Hindlimb muscle (tissue), 1 donor: ENCODE data around the gene CPNE9. TPM values are rescaled to one million over a fixed set of nuclear protein-coding genes. Genes with fewer than 3 reads are reported as not detected.

Experiments used
- DNase-seq: peaks from one replicate; pipeline ENCODE4 v3.0.0-alpha.2; 2013
- polyA plus RNA-seq: library from polyadenylated mRNA; unstranded; fragments of 120-200 nt; gene quantifications from one replicate; pipeline ENCODE4 v1.2.1, GENCODE V29; 2013; ENCODE audit not compliant: insufficient read length

CPNE9 gene, protein sequence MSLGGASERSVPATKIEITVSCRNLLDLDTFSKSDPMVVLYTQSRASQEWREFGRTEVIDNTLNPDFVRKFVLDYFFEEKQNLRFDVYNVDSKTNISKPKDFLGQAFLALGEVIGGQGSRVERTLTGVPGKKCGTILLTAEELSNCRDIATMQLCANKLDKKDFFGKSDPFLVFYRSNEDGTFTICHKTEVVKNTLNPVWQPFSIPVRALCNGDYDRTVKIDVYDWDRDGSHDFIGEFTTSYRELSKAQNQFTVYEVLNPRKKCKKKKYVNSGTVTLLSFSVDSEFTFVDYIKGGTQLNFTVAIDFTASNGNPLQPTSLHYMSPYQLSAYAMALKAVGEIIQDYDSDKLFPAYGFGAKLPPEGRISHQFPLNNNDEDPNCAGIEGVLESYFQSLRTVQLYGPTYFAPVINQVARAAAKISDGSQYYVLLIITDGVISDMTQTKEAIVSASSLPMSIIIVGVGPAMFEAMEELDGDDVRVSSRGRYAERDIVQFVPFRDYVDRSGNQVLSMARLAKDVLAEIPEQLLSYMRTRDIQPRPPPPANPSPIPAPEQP
- polyA plus RNA-seq = not detected

DNA sequence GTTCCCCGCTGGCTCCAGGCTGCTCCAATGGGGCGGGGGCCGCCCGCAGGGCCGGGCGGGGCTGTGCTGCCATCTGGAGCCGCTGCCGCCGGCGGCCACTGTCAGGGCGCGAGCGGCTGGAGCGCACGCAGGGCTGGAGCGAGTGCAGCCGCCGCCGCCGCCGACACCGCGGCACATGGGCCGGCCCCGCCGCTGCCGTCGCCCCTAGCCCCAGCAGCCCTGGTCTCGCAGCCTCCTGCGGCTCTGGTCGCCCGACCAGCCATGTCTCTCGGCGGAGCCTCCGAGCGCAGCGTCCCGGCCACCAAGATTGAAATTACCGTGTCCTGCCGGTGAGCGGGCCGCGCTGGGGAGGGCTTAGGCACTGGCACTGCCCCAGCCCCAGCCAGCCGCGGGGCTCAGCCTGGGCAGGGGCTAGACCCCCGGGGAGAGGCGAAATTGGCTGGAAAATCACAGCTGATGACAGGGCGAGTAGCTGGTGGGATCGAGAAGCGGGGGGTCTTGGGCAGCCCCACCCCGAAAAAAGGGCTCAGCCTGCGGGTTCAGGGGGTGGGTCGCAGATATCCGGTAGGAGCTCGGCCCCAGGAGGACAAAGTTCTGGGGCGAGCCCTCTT lies at the start of gene CPNE9:
TSS of gene CPNE9 (plus strand) at position 98 of the 611 bp plus-strand sequence. CDS start at position 262, 164 bp downstream.
- DNase-seq = no peak

DNA sequence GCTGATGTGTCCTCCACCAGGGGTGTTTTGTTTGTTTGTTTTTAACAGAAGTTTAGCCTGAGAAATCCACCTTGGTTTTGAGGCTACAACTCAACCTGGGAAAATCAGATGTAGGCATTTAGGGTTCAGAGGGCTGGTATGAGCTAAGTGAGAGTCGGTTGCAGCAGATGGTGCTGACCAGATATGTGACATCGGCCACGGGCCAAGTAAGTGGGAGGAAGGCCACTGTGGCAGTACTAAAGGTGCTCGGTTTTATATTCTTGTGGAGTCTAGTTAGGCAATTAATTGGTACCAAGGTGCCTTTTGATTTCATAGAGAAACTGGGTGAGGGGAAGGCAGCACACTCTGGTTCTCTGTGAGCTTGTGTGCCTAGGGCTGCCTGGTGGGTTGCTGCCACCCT lies 43.8 kb upstream of the CPNE9 start:
- no peak for DNase-seq

DNA sequence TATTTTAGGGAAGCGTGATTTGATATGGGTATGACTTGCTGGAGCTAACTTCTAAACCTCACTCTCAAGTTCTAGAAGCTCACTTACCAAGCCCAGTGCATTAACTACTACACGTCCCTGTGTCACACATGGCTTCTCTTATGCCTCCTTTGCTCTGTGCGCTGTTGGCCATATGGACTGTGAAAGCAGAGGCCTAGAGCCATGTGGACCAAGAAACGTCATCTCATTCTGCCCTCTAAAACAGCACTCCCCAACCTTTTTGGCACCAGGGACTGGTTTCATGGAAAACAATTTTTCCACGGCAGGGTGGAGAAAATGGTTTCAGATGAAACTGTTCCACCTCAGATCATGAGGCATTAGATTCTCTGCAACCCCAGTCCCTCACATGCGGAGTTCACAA lies 42.7 kb upstream of the CPNE9 start:
- no peak for DNase-seq

DNA sequence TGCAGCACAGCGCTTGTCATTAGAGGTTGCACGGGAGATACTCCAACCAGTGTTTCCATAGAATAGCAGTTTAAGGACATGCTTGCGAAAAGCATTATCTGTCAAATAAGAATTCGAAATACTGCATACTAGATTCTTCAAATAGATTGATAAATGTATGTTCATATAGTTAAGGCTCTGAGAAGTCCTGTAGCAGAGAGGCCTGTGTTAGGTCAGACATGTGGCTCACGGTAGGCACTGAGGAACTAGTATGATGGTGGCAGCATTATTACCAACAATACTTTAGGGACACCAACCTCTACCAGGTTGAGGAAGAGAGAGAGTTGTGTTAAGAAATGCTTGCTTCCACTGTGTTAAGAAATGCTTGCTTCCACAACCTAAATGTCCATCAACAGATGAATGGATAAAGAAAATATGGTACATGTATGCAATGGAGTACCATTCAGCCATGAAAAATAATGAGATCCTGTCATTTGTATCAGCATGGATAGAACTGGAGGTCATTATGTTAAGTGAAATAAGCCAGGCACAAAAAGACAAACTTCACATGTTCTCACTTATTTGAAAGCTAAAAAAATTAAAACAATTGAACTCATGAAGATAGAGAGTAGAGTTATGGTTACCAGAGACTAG lies 39.4 kb upstream of the CPNE9 start:
- DNase-seq = no peak

DNA sequence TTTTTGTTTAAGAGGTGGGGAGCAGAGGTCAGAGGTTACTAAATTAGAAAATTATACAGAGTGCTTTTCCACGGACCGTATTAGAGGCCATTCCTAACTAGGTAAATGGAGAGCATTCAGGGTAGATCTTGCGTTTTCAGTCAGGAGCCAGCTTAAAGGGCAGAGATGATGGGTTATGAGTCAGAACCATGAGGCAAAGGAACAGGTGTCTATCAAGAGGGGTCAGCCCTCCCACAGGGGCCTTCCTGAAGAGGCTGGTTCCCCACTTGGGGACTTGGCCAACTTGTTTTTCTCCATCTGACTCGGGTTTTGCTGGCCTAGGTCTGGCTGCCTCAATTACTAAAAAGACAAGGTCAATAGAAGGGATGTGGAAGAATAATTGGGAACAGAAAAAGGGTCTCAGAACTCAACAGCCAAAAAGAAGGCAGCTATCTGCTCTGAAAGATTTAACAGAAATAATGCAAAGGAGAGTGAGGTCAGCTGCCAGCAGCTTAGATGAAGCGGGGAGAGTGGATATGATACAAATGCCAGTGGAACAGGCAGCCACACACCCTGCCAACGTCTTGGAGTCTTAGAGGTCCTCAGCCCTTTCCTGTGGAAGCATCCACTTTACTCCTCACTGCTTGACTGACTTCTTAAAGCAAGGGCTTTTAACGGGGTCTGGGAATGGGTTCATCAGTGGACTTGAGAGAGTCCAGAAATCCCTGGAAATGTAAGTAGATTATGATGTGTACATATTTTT lies 36.8 kb upstream of the CPNE9 start:
- DNase-seq = no peak

DNA sequence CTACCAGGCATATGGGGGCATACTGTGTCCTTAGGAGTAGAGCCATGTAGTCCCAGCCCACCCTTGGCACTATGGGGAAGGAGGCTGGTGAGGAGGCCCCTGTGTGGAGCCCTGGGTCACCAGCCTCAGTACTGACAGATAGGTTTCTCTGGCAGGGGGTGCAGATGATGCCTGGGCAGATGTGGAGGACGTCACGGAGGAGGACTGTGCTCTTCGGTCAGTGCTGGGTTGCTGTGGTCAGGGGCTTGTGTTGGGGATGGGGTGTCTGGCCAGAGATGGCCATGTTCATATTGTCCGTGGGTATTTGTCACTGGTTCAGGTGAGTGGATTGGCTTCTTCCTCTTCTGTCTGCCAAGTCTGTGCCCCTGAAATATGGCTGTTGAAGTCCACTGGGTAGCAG lies 34.4 kb upstream of the CPNE9 start:
- DNase-seq = no peak

DNA sequence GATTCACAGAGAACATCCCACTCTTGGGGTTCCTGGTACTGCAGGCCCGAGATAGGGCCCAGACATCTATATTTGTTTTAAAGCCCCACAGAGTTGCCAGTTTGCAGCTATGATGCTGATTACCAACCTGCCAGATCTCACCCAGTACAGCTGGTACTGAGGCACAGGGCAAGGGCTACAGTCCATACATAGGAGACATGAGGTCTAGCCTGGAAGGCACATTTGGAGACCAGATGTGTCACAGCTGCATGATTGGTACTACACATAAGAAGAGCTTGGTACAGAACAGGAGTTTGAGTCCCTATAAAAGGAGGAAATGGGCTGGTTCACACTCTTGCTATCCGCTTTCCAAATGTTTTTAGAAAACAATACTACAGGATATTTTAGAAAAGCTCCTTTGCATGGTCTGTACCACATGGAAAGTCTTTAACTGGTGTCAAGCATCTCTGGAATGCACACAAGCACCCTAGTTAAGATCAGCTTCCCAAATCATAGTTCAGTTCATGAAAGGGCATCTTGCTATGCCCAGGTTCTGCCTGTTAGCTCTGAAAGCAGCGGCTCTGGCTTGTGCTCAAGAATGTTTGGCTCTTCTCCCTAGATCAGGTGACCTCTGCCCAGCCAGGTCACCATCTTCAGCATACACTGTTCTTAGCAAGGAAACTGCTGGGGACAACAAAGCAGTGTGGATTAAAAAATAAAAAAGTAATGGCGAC lies 33.8 kb upstream of the CPNE9 start:
- DNase-seq = no peak

DNA sequence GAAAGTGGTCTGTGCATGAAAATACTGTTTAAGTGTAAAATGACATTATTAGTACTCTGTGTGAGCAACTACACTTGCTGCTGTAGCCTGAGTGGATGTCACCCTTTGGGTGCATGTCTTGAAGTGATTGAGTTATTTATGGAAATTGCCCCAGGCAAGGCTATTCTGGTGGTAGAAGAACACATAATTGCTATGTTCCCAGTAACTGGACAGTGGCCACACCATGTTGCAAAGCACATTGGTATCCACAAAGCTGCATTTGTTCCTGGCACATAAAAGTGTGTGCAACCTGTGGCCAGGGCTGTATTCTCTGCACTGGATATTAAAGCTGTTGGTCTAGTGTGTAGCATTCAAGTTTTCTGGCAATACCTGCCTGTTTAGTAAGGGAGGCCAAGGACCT lies 30.6 kb upstream of the CPNE9 start:
- DNase-seq = no peak

DNA sequence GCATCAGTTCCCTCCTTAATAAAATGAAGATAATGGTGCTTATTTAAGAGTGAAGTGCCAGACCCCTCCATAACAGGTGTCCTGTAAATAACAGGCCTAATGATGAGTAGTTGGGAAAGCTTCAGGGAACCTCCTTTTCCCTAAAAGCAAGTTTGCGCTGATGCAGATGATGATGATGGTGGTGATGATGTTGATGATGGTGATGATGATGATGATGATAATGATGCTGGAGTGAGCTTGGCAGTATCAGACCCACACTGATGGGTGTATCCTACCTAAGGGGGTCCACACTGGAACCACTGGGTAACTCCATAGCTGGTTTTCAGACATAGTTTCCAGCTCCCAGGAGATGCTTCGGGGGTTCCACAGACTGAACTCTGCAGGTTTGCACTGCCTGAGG lies 29.9 kb upstream of the CPNE9 start:
- no peak for DNase-seq

DNA sequence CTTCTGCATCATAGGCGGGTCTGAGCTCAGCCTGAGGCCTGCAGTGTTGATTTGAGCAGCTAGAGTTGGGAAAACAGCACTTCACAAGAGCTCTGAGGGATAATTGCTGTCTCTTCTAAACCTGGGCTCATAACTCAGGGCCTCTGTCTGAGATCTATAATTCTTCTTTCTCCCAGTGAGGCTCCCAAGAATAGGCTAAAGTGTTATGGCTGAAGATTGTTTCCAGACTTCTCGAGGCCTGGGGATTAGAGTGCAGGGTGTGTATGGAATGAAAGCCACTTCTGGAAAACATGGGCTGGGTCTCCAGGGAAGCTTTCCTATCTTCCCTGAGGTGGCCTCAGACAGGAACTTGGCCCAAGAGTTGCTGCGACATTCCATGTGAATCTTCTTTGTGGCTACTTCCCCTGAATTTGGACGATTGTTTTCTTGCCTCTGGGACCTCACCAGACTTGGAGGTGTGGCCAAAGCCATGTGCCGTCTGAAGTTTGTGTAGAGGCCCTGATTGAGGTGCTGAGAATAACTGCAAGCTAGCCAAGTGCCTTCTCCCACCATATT lies 27.8 kb upstream of the CPNE9 start:
- DNase-seq = no peak

DNA sequence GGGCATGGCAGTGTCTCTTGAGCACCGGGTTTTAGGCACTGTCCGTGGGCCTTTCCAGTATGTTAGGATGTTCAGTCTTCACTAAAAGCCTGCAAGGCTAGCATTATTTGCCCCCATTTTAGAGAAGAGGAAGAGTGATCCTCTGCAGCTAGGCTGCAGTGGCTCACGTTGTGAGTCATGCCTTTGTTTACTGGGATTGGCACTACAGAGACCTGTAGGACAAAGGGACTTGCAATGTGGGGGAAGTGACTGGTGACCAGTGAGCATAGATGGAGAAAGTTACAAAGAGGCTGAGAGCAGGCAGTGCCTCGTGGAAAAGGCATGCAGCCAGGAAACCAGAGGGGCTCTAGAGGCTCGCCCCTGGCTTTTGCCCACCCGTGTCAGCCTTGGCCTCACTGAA lies 26.8 kb upstream of the CPNE9 start:
- DNase-seq = no peak

DNA sequence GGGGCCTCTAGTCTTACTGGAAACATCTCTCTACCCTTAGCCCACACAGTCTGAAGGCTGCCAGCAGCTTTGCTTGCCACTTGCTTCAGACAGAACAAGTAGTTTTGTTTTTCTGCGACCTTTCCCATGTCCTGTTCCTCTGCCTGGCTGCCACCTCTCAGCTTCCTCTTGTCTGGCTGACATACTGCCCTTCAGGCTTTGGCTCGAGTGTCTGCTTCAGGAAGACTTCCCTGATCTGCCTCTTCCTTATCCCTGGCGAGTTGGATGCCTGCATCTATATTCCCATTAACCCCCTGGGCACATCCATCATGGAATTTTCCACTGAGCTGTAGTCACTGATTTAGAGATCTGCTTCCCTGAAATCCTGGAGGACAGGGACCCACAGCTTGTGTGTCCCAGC lies 25.1 kb upstream of the CPNE9 start:
- no peak for DNase-seq

DNA sequence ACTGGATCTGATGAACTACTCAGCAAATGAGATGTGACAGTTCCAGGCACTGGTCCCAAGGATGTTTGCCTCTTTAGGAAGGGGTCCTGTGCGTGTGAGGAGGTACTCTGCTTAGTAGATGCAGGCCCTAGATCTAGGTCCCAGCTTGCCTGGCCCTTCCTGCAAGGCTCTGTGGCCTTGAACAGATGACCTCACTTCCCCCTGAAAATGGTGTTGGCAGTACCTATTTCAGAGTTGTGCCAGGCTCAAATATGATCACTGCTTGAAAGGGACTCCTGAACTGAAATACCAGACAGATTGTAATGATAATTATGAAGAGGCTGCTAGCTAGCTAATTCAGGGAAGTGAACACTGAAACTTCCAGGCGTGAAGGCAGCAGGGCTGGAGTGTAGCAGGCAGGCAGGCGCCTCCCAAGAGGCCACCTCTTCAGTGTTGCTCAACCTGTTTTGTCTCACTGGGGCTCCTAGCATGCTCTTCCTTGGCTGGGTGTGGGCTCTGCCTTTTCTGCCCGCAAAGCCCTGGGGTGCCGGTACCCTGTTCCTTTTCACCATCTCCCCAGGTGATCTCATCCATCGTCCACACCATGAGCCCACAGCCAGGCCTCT lies 24.1 kb upstream of the CPNE9 start:
- DNase-seq = no peak

DNA sequence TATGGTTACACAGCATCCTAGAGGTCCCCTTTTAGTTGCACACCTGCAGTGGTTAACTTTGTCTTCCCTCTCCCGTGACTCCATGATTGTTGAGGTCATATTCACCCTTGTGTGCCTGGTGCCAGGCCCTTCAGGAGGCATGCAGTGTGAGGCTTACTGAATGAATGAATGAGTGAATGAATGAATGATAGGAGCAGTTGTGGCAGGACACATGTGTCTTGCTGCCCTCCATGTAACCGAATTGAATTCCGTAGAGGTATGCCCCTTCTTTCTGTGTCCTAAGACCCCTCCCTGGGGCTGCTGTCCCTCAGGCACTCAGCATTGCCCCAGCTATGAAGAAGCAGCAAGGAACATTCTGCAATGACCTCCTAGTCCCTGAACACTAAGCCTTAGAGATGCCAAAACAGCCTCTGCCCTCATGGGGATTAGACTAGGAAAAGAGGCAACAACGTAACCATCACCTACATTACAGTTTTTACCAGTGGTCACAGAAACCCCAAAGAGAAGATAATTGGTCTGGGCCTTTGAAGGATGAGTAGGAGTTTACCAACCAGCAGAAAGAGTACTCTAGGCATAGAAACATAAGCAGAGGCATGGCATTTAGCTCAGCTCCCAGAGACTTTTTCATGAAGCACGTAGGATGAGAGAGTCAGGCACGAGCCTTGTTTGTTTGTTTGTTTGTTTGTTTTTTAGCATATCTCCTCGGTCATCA lies 22.5 kb upstream of the CPNE9 start:
- no peak for DNase-seq

DNA sequence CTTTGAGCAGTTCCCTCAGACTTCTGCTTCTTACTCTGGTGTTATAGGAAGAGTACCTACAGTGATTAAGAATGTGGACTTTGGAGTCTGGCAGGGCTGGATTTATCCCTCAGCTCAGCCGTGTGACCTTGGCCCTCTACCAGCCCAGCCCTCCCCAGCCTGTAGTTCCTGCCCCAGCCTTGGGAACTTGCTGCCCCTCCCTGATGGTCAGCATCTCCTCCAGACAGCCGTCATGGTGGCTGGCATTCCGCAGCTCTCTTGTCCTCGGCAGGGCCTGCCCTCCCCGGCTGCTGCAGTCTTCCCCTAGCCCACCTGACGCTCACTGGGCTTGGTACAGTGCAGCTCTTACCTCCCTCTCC lies 21.9 kb upstream of the CPNE9 start:
- no peak for DNase-seq

DNA sequence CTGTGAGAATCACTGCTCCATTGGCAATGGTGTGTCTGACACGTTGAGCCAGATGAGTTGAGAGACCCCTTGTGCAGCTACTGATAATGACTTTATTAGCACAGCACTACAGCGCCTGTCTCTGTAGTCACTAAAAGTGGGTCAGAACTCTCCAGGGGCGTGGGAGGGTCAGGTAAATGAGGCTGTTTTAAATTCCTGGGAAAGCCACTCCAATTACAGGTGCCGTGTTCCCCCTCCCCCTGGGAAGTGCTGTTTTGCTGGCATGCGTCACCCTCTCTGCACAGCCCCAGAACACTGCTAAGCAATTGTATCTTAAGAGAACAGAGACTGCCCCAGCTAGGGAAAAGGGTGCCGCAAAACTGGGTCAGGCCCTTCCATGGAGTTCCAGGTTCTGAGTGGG lies 21.5 kb upstream of the CPNE9 start:
- no peak for DNase-seq

DNA sequence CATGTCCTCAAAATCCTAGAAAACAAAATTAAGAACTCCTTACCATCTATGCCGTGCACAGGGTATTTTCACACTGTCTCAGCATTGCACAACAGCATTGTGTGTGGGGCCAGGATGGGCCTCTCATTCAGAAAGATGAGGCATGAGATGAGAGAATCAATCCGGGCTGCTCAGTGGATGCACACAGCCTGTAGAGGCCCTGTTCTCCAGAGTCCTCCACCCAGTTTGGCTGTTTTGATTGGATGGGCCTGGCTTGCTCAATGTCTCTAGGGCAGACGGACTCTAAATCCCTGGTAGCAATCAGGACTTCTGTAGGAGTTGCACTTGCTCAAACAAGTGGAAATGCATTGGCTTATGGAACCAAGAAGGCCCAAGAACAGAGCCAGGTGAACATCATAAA lies 20.2 kb upstream of the CPNE9 start:
- no peak for DNase-seq

DNA sequence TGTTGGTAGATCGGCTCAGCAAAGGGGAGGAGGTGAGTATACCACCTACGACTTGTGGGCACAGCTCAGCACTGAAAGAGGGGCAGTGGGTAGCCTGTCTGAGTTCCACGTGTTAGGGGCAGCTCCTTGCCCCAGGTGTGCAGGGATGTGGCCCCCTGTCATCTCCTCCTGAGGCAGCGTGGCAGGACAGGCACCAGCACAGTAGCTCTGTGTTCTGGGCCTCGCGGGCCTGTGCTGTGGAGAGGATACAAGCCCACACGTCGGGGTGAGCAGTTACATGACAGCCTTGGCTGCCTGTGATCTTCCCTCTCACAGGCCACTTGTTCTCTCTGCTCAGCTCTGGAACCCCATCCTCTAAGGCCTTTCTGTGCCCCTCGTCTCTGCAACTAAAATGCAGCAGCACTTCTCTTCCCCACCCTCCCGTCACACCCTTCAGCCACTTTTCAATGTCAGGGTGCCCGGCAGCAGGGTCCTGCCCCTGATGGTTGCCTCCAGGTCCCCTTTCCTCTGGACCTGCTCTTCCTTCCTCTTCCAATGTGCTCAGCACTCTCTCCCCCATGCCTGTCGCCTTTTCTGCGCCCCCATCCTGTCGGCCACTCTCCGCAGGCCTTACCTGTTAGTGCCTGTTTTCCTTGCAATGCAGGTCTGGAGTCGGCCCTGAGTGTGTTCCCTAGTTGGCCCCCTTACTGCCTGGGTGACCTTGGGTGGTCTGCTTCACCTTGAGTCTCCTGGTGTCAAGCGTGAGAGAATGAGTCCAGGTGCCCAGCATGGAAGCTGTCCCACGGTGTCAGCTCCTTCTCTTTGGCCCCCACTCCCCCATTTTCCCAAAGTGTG lies 18.2 kb upstream of the CPNE9 start:
- DNase-seq = no peak

DNA sequence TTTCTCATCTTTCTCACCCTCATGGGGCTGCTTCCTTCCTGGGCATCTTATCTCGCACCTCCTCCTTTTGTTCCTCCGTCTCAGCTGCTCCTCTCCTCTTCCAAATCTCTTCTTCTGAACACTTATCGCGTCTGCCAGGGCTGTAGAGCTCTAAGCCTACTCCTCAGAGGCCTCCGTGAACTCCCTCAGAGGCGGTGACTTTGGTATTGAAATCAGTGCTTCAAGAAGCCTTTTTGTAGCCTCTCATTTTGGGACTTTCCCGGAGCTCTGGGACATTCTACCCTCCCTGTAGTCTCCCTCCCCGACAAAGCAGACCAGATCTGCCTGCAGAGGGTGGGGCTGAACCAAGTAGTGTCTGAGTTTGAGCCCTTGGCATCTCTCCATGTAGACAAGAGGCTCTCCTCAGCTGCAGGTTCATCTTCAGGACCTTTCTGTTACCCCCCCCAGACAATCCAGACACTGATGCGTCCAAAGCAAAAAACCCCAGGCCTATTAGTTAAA lies 17.5 kb upstream of the CPNE9 start:
- DNase-seq = no peak

DNA sequence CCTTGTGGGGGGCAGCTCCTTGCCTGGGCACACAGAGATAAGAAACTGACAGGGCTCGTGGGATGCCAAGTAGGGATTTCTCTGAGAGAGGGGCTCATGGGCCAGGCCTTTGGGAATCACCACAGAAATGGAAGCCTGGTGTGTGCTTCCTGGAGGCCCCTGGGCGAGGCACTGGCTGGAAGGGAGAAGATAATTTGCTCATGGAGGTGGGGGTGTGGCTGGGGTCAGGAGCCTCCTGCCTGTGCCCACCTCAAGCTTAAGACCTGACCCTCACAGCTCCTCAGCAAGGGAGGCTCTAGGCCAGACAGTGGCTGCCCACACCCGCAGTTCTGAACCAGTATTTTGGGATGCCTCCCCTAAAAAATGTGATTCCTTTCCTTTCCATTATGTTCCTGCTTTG lies 16.9 kb upstream of the CPNE9 start:
- DNase-seq = no peak
